HepG2 (cell line): ENCODE results near the gene PATZ1. TPM values are rescaled to one million over a fixed set of nuclear protein-coding genes. Genes with fewer than 3 reads are reported as not detected.

ENCODE experiments used
- ARID5B ChIP-seq: IDR thresholded peaks from 2 replicates; pipeline ENCODE4 v1.4.0; 2020; ENCODE audit warnings: mild to moderate bottlenecking, missing genetic modification reagents
- EZH2 ChIP-seq: conservative IDR thresholded peaks from 2 replicates; pipeline ENCODE4 v1.6.1; 2012; ENCODE audit warnings: mild to moderate bottlenecking, low read depth, low read length, moderate library complexity
- SNRNP70 ChIP-seq: fragments of 200-400 bp; formaldehyde crosslinking; IDR thresholded peaks from 2 replicates; pipeline ENCODE4 v1.6.1; 2017; ENCODE audit warnings: mild to moderate bottlenecking, low read depth, low read length, moderate library complexity
- TRIM24 ChIP-seq: sonication (generic); formaldehyde crosslinking; IDR thresholded peaks from 2 replicates; pipeline ENCODE4 v1.8.0; 2022; ENCODE audit warnings: mild to moderate bottlenecking, missing genetic modification reagents
- ZC3H13 ChIP-seq: sonication (generic); formaldehyde crosslinking; IDR thresholded peaks from 2 replicates; pipeline ENCODE4 v1.8.1; 2023; ENCODE audit warnings: mild to moderate bottlenecking, missing genetic modification reagents, moderate library complexity
- ZNF281 ChIP-seq: sonication (generic); formaldehyde crosslinking; IDR thresholded peaks from 2 replicates; pipeline ENCODE4 v1.4.0; 2020; ENCODE audit warnings: missing genetic modification reagents, borderline replicate concordance
- ZNF350 ChIP-seq: sonication (generic); formaldehyde crosslinking; IDR thresholded peaks from 2 replicates; pipeline ENCODE4 v1.4.0; 2020; ENCODE audit warnings: mild to moderate bottlenecking, low read depth, missing genetic modification reagents, borderline replicate concordance
- ZNF414 ChIP-seq: sonication (generic); formaldehyde crosslinking; IDR thresholded peaks from 2 replicates; pipeline ENCODE4 v1.5.0; 2020; ENCODE audit warnings: missing genetic modification reagents
- ZNF557 ChIP-seq: sonication (generic); formaldehyde crosslinking; IDR thresholded peaks from 2 replicates; pipeline ENCODE4 v1.4.0; 2020; ENCODE audit warnings: missing genetic modification reagents
- polyA plus RNA-seq, 8 experiments: library from polyadenylated mRNA; depleted of rRNA in 3 of 8; stranded (reverse) in 7 of 8; unstranded in 1 of 8; fragments of >200 nt; fragmentation: Illumina TruSeq in 4 of 8; extraction: Trizol in 4 of 8; gene quantifications; 2 replicates each; pipeline versions ENCODE4 v1.2.1 to v1.2.3, GENCODE V29; 2011 to 2016; ENCODE audit warnings: low read depth in 4 of 8, missing spikeins in 1 of 8, mixed read lengths in 1 of 8; ENCODE audit not compliant: insufficient read depth in 1 of 8
- total RNA-seq, 5 experiments: library from RNA; depleted of rRNA; stranded (reverse); fragments of >200 nt; fragmentation: Illumina TruSeq; extraction: Trizol; gene quantifications; 2 replicates each; pipeline ENCODE4 v1.2.3, GENCODE V29; 2016; ENCODE audit warnings: low read depth in 1 of 5

PATZ1 gene
- total and polyA plus RNA-seq, 2 of the 13 experiments (the other 11 are each of a cell fraction or from before 2014, with no cell fraction given), result 24.9 to 30.5 TPM

- TF ChIP-seq SNRNP70 (no peak), ZNF557 (no peak), ARID5B (CRISPR knock-in tag) (no peak), TRIM24 (no peak), ZNF414 (no peak), ZNF281 (CRISPR knock-in tag) (no peak), EZH2 (no peak), ZC3H13 (CRISPR knock-in tag) (no peak), ZNF350 (CRISPR knock-in tag) (no peak)
Measured at GRCh38 chr22:31288496-31289240, 57.5 kb downstream of the PATZ1 start (continued).
